Measurements from ENCODE around the gene AVPR2.

AVPR2 gene

DNA sequence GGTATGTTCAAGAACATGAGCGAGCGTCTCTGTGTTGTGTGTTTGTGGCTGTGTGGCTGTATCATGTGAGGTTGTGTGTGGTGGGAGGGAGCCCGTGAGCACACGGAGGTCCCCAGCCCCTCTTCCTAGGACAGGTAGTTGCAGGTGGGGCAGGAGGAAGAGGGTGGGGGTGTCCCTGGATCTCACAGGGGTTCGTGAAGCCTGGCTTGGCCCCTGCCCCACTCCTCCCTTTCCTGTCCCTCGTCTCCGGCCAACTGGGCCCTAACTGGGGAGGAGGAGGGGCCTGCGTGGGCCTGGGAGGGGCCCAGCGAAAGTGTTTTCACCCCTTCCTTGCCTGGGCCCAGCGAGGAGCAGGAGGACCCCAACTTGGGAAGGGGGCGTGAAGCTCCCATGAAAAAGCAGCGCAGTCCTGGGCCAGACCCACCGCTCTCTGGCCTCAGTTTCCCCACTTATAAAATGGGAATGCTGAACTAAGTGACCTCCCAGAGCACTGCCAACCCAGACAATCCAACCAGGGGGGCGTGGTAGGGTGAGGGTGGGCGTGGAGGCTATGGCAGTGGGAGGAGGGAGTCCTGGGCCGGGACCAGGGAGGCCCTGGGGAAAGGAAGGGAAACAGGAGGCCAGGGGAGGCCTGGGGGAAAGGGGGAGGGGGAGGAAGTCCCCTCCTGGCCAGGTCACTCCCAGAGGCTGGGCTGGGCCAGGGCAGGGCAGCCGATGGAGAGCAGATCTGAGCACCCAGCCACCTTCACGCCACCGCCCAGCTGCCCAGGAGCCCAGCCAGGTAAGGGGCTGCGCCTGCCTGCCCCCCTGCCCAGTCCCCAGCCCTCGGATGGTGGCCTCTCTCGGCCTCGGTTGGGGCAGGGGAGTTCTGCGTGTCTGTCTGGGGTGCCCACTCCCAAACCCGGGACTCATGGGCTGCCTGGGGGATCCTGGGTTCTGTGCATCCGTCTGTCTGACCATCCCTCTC is at the start of gene AVPR2:
TSS of gene AVPR2 (plus strand) at position 683 of the 967 bp plus-strand sequence. CDS start 473 bp downstream, outside the sequence.
- peak; percentile 19 for ATAC-seq (ENCODE audit: low read depth)
- H3K9me3 Mint-ChIP-seq: no peaks in the 10 kb centered on the region
- no peak for DNase-seq (ENCODE audit: low spot score in 2 of 2)
- H3K36me3 Mint-ChIP-seq: peaks cover 2% of the 10 kb centered on the region
- H3K27me3 Mint-ChIP-seq: no peaks in the 10 kb centered on the region
- peak within 1 kb of the TSS; percentile 75 for H3K4me3 Mint-ChIP-seq
- peak within 1 kb of the TSS; percentile 82 for H3K27ac Mint-ChIP-seq
- peaks cover 32% of the 10 kb centered on the region for H3K4me1 Mint-ChIP-seq

DNA sequence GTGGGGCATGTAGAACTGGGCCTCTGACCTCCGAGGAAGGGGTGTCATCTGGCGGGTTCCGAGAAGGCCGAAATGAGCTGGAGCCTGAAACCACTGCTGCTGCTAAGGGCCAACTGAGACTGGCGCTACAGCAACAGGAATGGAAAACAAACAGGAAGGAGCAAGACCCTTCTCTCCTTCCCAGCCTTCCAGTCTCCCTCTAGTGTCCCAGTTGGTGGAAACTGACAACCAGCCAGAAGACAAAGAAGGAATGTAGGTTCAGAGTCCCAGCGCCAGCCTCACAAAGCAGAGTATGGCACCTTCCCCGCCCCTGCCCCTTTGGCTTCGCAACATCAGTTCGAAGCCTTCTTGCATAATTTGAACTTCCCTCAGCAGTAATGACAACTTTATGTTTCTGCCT is 49.8 kb upstream of the AVPR2 start:
- peaks cover 10% of the 10 kb centered on the region for H3K4me1 Mint-ChIP-seq
- no peak for DNase-seq (ENCODE audit: low spot score in 2 of 2)
- peaks cover 19% of the 10 kb centered on the region for H3K27me3 Mint-ChIP-seq
- no peak for ATAC-seq (ENCODE audit: low read depth)
- H3K4me3 Mint-ChIP-seq: no peak overlapping the region
- peaks cover 2% of the 10 kb centered on the region for H3K9me3 Mint-ChIP-seq
- H3K27ac Mint-ChIP-seq: no peak overlapping the region
- H3K36me3 Mint-ChIP-seq: peaks cover 1% of the 10 kb centered on the region

DNA sequence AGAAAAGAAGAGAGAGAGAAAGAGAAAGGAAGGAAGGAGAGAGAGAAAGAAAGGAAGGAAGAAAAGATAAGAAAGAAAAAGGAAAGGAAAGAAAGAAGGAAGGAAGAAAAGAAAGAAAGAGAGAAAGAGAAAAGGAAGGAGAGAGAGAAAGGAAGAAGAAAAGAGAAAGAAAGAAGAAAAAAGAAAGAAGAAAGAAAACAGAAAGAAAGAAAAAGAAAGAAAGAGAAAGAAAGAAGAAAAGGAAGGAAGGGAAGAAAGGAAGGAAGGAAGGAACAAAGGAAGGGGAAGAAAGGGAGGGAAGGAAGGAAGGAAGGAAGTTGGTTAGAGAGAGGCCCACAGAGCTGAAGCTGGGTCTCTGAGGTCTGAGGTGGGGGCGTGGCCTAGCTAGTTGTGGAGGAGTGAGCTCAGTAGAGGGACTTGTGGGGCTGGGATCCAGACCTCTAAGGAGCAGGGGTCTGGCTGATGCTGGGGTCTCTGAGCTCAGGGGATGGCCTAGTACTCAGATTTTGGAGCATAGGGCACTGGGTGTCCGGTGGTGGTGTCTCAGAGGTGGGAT is 47.0 kb upstream of the AVPR2 start:
- Mint-ChIP-seq H3K36me3 (peaks cover 1% of the 10 kb centered on the region), H3K4me3 (no peak overlapping the region), H3K27ac (peak overlapping the region; percentile 68), H3K9me3 (peaks cover 2% of the 10 kb centered on the region), H3K4me1 (peaks cover 14% of the 10 kb centered on the region), H3K27me3 (peaks cover 16% of the 10 kb centered on the region)
- DNase-seq (ENCODE audit: low spot score in 2 of 2): no peak
- no peak for ATAC-seq (ENCODE audit: low read depth)

DNA sequence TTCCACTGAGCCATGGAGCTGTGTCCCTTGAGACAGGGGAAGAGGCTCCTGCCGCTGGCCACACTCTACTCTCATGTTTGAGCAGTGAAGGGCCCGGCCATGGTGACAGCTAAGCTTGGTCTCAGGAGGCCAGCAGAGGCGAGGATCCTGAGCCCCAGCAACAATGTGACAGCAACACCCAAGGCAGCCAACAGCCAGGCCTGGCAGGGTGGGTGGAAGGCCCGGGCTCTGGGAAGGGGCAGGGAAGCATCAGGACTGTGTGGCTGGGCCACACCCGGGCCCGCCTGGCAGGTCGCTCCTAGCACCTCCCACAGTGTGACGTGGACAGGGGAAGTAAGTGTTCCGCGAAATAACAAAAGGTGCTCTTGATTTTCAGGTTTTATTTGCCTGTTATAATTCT is 43.3 kb upstream of the AVPR2 start:
- Mint-ChIP-seq H3K9me3 (peaks cover 2% of the 10 kb centered on the region), H3K4me1 (peaks cover 14% of the 10 kb centered on the region), H3K27ac (no peak overlapping the region), H3K27me3 (peaks cover 11% of the 10 kb centered on the region), H3K4me3 (no peak overlapping the region), H3K36me3 (peaks cover 3% of the 10 kb centered on the region)
- ATAC-seq (ENCODE audit: low read depth) (peak; percentile 62), DNase-seq (ENCODE audit: low spot score in 2 of 2) (no peak)

DNA sequence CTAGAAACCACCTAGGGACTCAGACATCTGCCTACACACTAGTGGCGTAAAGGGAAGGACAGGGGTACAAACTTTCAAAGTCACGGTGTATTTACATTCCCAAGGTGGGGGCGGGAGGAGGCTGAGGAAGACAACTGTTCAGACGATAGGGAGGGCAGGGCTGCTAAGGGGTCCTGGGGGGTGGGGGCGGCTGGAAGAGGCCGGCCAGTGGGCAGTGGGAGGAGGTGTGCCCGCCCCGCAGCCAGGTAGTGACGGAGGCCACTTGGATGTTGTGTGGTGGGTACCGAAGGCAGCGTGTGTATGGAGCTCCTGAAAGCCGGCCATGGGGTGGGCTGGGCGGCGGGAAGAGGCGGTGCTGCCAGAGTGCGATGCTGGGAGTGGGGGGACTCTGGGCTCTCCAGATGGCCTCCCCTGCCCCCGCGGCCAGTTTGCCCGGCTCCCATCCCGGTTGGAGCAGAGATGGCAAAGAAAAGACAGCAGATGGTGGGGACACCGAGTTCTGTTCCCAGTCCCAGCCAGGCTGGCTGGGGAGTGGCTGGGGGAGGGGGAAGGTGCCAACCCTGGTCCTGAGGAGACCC is 42.7 kb upstream of the AVPR2 start:
- peaks cover 2% of the 10 kb centered on the region for H3K9me3 Mint-ChIP-seq
- DNase-seq (ENCODE audit: low spot score in 2 of 2) (no peak), ATAC-seq (ENCODE audit: low read depth) (no peak)
- H3K27me3 Mint-ChIP-seq: peaks cover 11% of the 10 kb centered on the region
- no peak overlapping the region for H3K4me3 Mint-ChIP-seq
- H3K36me3 Mint-ChIP-seq: peaks cover 3% of the 10 kb centered on the region
- no peak overlapping the region for H3K27ac Mint-ChIP-seq
- H3K4me1 Mint-ChIP-seq: peaks cover 14% of the 10 kb centered on the region

DNA sequence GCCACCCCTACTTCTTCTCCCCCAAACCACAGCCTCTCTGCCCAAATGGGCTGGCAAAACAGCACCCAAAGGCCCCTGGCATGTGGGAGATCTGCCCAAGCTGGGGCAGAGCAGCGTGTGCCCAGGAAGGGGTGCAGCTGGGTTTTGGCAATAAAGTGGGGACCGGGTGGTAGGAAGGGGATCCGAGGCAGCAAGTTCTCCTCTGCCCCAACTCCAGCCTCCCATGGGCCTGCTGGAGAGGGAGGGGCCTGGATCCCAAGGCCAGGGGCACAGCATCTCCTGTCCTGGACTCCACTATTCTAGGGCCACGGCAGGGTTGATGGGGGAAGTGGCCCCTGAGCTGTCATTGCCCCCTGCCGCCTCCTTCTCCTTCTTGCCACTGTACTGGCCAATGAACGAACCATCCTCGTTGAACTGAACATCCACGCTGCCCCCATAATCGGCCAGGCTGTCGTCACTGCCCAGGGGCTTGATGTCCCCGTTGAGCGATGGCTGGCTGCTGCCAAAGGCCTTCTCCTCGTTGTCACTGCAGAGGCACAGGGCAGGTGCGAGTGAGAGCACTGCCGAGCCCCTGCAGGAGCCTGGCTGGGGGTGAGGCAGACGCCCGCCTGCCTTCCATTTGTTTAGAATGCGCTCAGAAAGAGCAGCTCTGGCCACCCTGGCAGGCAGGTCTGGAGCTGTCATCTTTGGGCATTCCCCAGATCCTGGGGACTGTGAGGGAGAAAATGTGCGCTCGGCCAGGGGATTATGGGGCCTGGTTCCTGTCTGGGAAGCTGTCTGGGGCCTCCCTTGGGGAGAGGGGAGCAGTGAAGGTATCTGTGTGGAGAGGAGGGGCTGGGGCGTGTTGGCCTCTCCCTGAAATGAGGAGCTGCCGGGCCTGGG is 41.9 kb upstream of the AVPR2 start:
- Mint-ChIP-seq H3K27me3 (peaks cover 6% of the 10 kb centered on the region), H3K4me3 (no peak overlapping the region), H3K4me1 (peaks cover 7% of the 10 kb centered on the region), H3K9me3 (no peaks in the 10 kb centered on the region), H3K27ac (no peak overlapping the region), H3K36me3 (peaks cover 3% of the 10 kb centered on the region)
- ATAC-seq (ENCODE audit: low read depth) (no peak), DNase-seq (ENCODE audit: low spot score in 2 of 2) (no peak)

DNA sequence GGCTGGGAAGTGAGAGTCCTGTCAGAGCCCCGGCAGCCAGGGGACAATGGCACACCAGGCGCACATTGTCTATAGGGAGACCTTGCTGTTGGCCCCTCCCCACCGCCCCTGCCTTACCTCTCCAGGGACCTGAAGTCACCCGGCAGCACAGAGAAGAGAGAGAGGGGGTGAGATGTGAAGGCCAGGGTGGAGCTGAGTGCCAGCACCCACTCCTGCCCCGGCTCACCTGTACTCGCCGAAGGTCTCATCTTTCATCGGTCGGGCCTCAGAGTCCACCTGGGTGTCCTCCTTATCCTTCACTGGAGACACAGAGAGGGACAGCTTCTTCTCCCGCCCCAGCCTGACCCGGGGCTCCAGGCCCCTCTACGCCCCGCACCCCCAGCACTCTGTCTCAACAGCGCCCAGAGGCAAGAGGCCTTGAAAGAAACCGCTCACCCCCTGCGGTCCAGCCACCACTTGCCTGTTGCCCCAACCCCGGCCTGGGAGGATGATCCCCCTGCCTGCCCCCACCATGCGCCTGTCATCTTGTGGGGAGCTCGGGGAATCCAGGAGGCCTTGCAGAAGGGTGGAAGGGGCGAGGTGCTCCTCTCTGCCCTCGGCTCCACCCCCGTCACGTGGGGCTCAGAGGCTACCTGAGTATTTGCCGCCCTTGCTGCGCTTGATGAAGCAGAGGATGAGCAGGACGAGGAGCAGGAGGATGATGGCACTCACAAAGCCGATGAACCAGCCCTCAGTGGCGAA is 41.1 kb upstream of the AVPR2 start:
- H3K36me3 Mint-ChIP-seq: peaks cover 3% of the 10 kb centered on the region

DNA sequence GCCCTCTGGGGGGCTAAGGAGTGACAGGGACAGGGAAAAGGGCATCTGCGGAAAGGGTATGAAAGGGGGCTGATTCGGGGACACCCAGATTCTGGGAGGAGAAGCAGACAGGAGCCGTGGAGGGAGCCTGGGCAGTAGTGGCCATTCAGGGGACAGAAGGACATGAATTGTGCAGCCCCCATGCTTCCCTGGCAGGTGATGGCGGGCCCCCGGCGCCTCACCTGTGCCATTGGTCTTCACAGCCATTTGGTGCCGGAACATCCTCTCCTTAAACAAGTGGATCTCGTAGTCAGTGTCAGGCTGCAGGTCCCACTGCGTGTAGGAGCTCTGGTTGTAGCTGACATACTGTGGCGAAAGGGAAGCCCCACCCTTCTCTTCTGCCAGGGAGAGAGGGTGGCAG is 40.4 kb upstream of the AVPR2 start:
- Mint-ChIP-seq H3K9me3 (no peaks in the 10 kb centered on the region), H3K27ac (no peak overlapping the region), H3K4me3 (no peak overlapping the region), H3K4me1 (peaks cover 7% of the 10 kb centered on the region), H3K27me3 (peaks cover 4% of the 10 kb centered on the region), H3K36me3 (peaks cover 3% of the 10 kb centered on the region)
- ATAC-seq (ENCODE audit: low read depth) (no peak), DNase-seq (ENCODE audit: low spot score in 2 of 2) (no peak)

More for the DNA sequence above, 41.1 kb upstream of the AVPR2 start:
- Mint-ChIP-seq H3K27me3 (peaks cover 6% of the 10 kb centered on the region), H3K4me3 (no peak overlapping the region), H3K4me1 (peaks cover 7% of the 10 kb centered on the region), H3K9me3 (no peaks in the 10 kb centered on the region), H3K27ac (no peak overlapping the region)
- no peak for ATAC-seq (ENCODE audit: low read depth)
- no peak for DNase-seq (ENCODE audit: low spot score in 2 of 2)

DNA sequence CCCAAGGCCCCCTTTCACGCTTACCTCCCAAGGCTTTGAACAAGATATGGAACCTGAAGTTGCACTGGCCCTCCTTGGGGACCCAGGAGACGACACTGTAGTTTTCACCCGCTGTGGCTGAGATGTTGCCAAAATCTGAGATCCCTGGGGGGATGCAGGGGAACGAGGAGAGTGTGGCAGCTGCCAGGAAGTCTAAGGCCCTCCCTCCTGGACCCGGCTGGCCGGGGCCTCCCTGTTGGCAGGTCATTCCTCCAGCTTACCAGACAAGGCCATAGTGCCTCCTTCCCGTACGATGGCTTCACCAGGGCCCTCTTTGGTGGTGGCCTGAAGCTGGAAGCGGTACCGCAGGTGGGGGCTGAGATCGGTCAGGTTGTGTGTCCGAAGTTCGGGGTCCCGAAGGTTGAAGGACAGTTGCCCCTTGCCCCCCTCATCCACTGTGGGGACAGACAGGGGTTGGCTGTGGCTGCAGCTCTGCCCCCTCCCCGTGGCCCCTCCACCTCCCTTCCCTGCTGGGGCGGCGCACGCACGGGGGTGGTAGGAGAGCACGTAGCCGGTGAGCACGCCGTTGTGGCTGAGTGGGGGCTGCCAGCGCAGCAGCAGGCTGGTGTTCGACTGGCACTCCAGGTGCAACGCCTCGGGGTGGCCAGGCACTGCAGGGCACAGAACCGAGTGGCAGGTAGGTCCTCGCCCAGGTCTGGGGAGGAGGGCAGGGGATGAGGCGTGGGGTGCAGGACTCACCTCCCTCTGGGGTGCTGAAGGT is 39.7 kb upstream of the AVPR2 start:
- Mint-ChIP-seq H3K9me3 (no peaks in the 10 kb centered on the region), H3K36me3 (peaks cover 3% of the 10 kb centered on the region), H3K27ac (no peak overlapping the region), H3K27me3 (peaks cover 1% of the 10 kb centered on the region), H3K4me1 (peaks cover 4% of the 10 kb centered on the region), H3K4me3 (no peak overlapping the region)
- ATAC-seq (ENCODE audit: low read depth): no peak
- no peak for DNase-seq (ENCODE audit: low spot score in 2 of 2)

DNA sequence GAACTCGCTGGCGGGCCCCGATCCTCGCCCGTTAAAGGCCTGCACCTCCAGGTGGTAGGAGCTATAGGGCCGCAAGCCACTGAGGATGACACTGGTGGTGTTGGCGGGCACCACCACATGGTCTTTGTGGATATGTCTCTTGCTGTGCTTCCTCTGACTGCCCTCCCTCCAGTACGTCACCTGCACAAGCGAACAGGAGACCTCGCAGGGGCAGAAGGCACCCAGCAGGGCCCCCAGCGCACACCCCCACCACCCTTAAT is 39.2 kb upstream of the AVPR2 start:
- peaks cover 1% of the 10 kb centered on the region for H3K27me3 Mint-ChIP-seq
- DNase-seq (ENCODE audit: low spot score in 2 of 2): no peak
- H3K4me3 Mint-ChIP-seq: no peak overlapping the region
- H3K36me3 Mint-ChIP-seq: peaks cover 3% of the 10 kb centered on the region
- peaks cover 4% of the 10 kb centered on the region for H3K4me1 Mint-ChIP-seq
- ATAC-seq (ENCODE audit: low read depth): no peak
- H3K9me3 Mint-ChIP-seq: no peaks in the 10 kb centered on the region
- H3K27ac Mint-ChIP-seq: no peak overlapping the region

DNA sequence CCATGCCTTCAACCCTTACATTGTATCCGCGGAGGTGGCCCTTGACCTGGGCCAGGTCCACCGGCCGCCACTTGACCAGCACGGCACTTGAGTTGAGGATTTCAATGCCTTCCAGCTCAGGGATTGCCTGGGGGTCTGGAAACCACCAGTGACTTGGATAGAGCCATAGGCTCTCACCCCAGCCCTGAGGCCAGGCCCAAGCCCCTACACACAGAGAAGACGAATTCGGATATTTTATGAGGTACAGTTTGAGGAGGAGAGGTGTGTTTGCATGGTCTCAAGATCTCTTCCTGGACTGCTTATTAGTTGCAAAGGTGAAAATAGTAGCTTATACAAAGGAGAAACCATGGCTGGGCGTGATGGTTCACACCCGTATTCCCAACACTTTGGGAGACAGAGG is 38.8 kb upstream of the AVPR2 start:
- ATAC-seq (ENCODE audit: low read depth) (no peak), DNase-seq (ENCODE audit: low spot score in 2 of 2) (no peak)
- Mint-ChIP-seq H3K27me3 (no peaks in the 10 kb centered on the region), H3K27ac (no peak overlapping the region), H3K4me3 (no peak overlapping the region), H3K36me3 (peaks cover 3% of the 10 kb centered on the region), H3K9me3 (no peaks in the 10 kb centered on the region), H3K4me1 (peaks cover 2% of the 10 kb centered on the region)

DNA sequence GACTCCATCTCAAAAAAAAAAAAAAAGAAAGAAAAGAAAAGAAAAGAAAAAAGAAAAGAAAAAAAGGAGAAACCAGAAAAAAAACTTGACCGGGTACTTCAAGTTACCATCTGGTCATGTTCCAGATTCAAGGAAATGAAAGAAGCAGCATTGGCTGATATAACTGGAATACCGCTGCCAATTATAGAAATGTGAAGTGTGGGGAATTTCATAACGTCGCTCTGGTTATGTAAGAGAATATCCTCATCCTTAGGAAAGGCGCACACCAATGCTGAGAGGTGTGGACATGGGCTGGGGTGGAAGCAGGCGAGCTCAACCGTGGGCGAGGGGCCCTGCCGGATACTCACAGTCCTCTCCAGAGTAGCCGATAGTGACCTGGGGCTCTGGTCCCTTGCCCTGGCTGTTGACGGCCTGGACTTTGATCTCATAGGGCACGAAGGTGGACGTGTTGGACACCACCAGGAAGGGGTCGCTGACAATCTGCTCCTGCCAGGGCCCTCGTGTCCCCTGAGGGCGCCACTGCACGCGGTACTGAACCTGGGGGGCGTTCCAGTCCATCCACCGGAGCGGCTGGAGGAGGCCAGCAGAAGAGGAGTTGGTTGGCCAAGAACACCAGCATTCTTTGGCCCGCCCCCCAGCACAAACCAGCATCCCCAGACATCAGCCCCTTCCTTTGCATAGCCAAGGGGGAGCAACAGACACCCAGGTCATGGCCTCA is 38.0 kb upstream of the AVPR2 start:
- ATAC-seq (ENCODE audit: low read depth): no peak
- no peak for DNase-seq (ENCODE audit: low spot score in 2 of 2)
- Mint-ChIP-seq H3K27me3 (peaks cover 2% of the 10 kb centered on the region), H3K36me3 (peaks cover 4% of the 10 kb centered on the region), H3K4me1 (no peaks in the 10 kb centered on the region), H3K4me3 (no peak overlapping the region), H3K9me3 (no peaks in the 10 kb centered on the region), H3K27ac (no peak overlapping the region)
